ENCODE results near the gene ADAMTS12. TPM values are rescaled to one million over a fixed set of nuclear protein-coding genes. Genes with fewer than 3 reads are reported as not detected.

Gene ADAMTS12
- polyA plus RNA-seq, 1 donor (not counting 4 experiments of a cell fraction or from before 2014, with no cell fraction given) = 0.49 TPM

- Histone ChIP-seq H3K4me1 (ENCODE audit: control insufficient read depth, extremely low read depth, insufficient read depth, low read length) (no peaks in the 10 kb centered on the region), H3K27me3 (ENCODE audit: control insufficient read depth, extremely low read depth, insufficient read depth, low read length) (peaks cover 37% of the 10 kb centered on the region), H3K79me2 (ENCODE audit: control insufficient read depth, insufficient read depth, low read length) (no peaks in the 10 kb centered on the region), H3K4me2 (ENCODE audit: control insufficient read depth, extremely low read depth, insufficient read depth, low read depth, low read length) (no peak overlapping the region), H3K9me3 (ENCODE audit: control insufficient read depth, low read depth, low read length) (no peaks in the 10 kb centered on the region), H3K27ac (ENCODE audit: control insufficient read depth, insufficient read depth, low read length) (no peak overlapping the region), H2AFZ (ENCODE audit: control insufficient read depth, low read length) (no peak overlapping the region), H3K9ac (ENCODE audit: control insufficient read depth, extremely low read depth, insufficient read depth, low read length) (no peak overlapping the region), H3K36me3 (ENCODE audit: control insufficient read depth in 2 of 2, extremely low read depth in 1 of 2, insufficient read depth in 2 of 2, low read length in 2 of 2) (no peaks in the 10 kb centered on the region), H3K4me3 (ENCODE audit: control insufficient read depth in 2 of 3, extremely low read depth in 1 of 3, insufficient read depth in 2 of 3, low read depth in 1 of 3, low read length in 3 of 3) (no peak overlapping the region), H4K20me1 (ENCODE audit: control insufficient read depth, extremely low read depth, insufficient read depth, low read length) (no peaks in the 10 kb centered on the region), H3K9me1 (ENCODE audit: control insufficient read depth, extremely low read depth, insufficient read depth, low read length) (no peaks in the 10 kb centered on the region)
- FAIRE-seq = no peak
- no peak for DNase-seq (ENCODE audit: low read depth, low spot score)
- dilution Hi-C loops (cut with MboI; ENCODE audit: extremely low pct_ligation_motif_present, low sequenced_read_pairs) = loop anchor here (25.0 kb wide), 1 partner anchor 452 kb away; no protein-coding TSS in a partner anchor
- TF ChIP-seq EZH2 (IDR thresholded peaks at IDR 0.05; ENCODE audit: low read length) = no peak
- TF ChIP-seq, protein P1, sequence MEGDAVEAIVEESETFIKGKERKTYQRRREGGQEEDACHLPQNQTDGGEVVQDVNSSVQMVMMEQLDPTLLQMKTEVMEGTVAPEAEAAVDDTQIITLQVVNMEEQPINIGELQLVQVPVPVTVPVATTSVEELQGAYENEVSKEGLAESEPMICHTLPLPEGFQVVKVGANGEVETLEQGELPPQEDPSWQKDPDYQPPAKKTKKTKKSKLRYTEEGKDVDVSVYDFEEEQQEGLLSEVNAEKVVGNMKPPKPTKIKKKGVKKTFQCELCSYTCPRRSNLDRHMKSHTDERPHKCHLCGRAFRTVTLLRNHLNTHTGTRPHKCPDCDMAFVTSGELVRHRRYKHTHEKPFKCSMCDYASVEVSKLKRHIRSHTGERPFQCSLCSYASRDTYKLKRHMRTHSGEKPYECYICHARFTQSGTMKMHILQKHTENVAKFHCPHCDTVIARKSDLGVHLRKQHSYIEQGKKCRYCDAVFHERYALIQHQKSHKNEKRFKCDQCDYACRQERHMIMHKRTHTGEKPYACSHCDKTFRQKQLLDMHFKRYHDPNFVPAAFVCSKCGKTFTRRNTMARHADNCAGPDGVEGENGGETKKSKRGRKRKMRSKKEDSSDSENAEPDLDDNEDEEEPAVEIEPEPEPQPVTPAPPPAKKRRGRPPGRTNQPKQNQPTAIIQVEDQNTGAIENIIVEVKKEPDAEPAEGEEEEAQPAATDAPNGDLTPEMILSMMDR (optimal IDR thresholded peaks at IDR 0.05 in 1 of 3, IDR thresholded peaks at IDR 0.05 in 1 of 3, conservative IDR thresholded peaks at IDR 0.05 in 1 of 3; ENCODE audit: extremely low read depth in 1 of 3, insufficient read depth in 2 of 3, low read length in 3 of 3) = no peak
Observed at GRCh38 chr5:33938881-33939280, 47.1 kb upstream of the ADAMTS12 start.

GRCh38 chr5:33938507-33938796, 46.7 kb upstream of the ADAMTS12 start:
- H3K4me2 ChIP-seq (ENCODE audit: control insufficient read depth, extremely low read depth, insufficient read depth, low read depth, low read length) = no peak overlapping the region
- no peaks in the 10 kb centered on the region for H3K4me1 ChIP-seq (ENCODE audit: control insufficient read depth, extremely low read depth, insufficient read depth, low read length)
- dilution Hi-C loops (cut with MboI; ENCODE audit: extremely low pct_ligation_motif_present, low sequenced_read_pairs) = loop anchor here (25.0 kb wide), 1 partner anchor 451 kb away; no protein-coding TSS in a partner anchor
- no peaks in the 10 kb centered on the region for H3K9me3 ChIP-seq (ENCODE audit: control insufficient read depth, low read depth, low read length)
- H3K79me2 ChIP-seq (ENCODE audit: control insufficient read depth, insufficient read depth, low read length) = no peaks in the 10 kb centered on the region
- no peak for FAIRE-seq
- peaks cover 37% of the 10 kb centered on the region for H3K27me3 ChIP-seq (ENCODE audit: control insufficient read depth, extremely low read depth, insufficient read depth, low read length)
- H3K9ac ChIP-seq (ENCODE audit: control insufficient read depth, extremely low read depth, insufficient read depth, low read length) = no peak overlapping the region
- no peak overlapping the region for H3K4me3 ChIP-seq (ENCODE audit: control insufficient read depth in 2 of 3, extremely low read depth in 1 of 3, insufficient read depth in 2 of 3, low read depth in 1 of 3, low read length in 3 of 3)
- no peaks in the 10 kb centered on the region for H3K9me1 ChIP-seq (ENCODE audit: control insufficient read depth, extremely low read depth, insufficient read depth, low read length)
- no peak for DNase-seq (ENCODE audit: low read depth, low spot score)
- no peak overlapping the region for H2AFZ ChIP-seq (ENCODE audit: control insufficient read depth, low read length)
- H4K20me1 ChIP-seq (ENCODE audit: control insufficient read depth, extremely low read depth, insufficient read depth, low read length) = no peaks in the 10 kb centered on the region
- TF ChIP-seq, protein P1 (optimal IDR thresholded peaks at IDR 0.05 in 1 of 3, IDR thresholded peaks at IDR 0.05 in 1 of 3, conservative IDR thresholded peaks at IDR 0.05 in 1 of 3; ENCODE audit: extremely low read depth in 1 of 3, insufficient read depth in 2 of 3, low read length in 3 of 3) = no peak
- TF ChIP-seq EZH2 (IDR thresholded peaks at IDR 0.05; ENCODE audit: low read length) = no peak
- no peaks in the 10 kb centered on the region for H3K36me3 ChIP-seq (ENCODE audit: control insufficient read depth in 2 of 2, extremely low read depth in 1 of 2, insufficient read depth in 2 of 2, low read length in 2 of 2)
- no peak overlapping the region for H3K27ac ChIP-seq (ENCODE audit: control insufficient read depth, insufficient read depth, low read length)
